SH-SY5Y (cell line): ENCODE data around the gene DOCK7.

Experiments
- GATA2 ChIP-seq: IDR thresholded peaks from 2 replicates; pipeline ENCODE4 v1.6.1; 2011; ENCODE audit warnings: mild to moderate bottlenecking, low read depth, low read length
- GATA3 ChIP-seq: IDR thresholded peaks from 2 replicates; pipeline ENCODE4 v1.6.1; 2011; ENCODE audit warnings: low read depth, mild to moderate bottlenecking, low read length, moderate library complexity

- TF ChIP-seq GATA2 (no peak), GATA3 (no peak)
Measured at GRCh38 chr1:62513013-62513412, 175.2 kb downstream of the DOCK7 start.
